HG02973 (cell line): ENCODE measurements around the gene ZC3H15.
A peak's percentile ranks its signal among the peaks of the same experiment; 100 is the strongest.
"Not testable (repeated sequence)": the region's sequence is repeated elsewhere in the genome, so short reads cannot be mapped to it uniquely, and the experiment has no call there.

Source experiments
- ATAC-seq: cut with Tn5 transposase; IDR thresholded peaks from one replicate; pipeline ENCODE4 v1.9.1; 2021; ENCODE audit warnings: moderate library complexity; ENCODE audit not compliant: unreplicated experiment

The ZC3H15 gene

DNA sequence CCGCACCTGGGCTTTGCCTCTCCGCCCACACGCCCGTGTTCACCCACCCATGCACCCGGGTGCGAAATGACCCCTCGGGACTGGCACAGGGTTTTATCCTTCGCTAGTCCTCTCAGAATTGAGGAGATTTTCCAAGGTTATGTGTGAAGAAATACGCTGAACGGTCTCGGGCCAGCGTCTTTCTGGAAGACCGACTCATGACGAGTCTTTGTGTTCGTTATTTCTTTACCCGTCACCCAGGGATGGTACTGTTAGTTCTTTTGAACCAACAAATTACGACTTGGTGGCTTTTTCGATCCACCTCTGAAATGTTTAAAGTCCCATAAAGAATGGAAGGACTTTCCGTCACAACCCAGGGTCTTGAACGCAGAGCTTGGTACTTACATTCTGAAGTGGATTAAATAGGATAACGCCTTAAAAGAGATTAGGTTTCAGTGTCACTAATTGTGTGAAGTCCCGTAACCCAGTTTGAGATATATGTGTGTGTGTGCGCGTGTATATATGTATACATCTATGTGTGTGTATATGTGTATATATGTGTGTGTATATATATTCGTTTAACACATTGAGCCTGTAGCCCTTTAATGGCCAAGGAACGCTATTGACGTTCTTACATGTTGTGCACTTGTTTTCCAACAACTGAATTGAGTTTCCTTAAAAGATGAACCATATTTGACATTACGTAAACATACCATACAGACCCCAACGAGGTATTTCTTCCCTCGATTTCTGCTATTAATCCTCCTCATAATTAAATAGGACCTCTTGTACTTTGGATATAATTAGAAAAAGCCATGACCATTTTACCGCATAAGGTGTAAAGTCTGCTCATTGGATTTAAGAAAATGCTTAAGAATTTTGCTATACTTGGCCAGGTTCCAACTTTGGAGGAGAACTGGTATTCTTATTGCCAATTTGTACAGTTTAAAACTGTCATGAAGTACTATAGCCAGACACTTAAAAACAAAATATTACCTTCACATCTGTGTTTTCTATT is 889 bp downstream of the ZC3H15 start:
- ATAC-seq, result peak; percentile 0

DNA sequence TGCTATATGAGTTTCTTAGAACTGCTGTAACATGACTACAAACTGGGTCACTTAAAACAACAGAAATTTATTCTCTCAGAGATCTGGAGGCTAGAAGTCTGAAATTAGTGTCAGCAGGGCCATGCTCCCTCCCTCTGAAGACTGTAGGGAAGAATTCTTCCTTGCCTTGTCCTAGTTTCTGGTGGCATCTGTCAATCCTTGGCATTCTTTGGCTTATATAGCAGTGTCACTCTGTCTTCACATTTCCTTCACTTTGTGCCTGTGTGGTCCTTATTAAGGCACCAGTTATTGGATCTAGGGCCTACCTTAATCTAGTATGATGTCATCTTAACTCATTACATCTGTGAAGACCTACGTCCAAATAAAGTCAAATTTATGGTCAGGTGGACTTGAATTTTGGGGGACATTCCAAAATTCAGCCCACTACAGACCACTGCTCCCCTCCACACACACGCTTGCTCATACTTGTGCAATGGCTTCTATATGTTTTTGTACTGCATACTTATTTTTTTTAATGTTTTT is 7.6 kb downstream of the ZC3H15 start:
- no peak for ATAC-seq

DNA sequence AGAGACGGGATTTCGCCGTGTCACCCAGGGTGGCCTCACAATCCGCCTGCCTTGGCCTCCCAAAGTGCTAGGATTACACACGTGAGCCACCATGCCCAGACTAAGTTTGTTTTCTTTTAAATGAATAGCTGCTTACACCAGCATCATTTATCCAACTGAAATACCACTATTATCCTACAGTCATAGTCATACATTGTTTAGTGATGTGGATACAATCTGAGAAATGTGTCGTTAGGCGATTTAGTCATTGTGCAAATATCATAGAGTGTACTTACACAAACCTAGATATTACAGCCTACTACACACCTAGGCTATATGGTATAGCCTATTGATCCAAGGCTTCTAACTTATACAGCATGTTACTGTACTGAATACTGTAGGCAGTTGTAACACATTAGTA is 10.3 kb downstream of the ZC3H15 start:
- no peak for ATAC-seq

- ATAC-seq, result no peak
Observed at GRCh38 chr2:186497928-186498327, 11.9 kb downstream of the ZC3H15 start.

- ATAC-seq, result no peak
Observed at GRCh38 chr2:186498834-186499233, 12.8 kb downstream of the ZC3H15 start.

DNA sequence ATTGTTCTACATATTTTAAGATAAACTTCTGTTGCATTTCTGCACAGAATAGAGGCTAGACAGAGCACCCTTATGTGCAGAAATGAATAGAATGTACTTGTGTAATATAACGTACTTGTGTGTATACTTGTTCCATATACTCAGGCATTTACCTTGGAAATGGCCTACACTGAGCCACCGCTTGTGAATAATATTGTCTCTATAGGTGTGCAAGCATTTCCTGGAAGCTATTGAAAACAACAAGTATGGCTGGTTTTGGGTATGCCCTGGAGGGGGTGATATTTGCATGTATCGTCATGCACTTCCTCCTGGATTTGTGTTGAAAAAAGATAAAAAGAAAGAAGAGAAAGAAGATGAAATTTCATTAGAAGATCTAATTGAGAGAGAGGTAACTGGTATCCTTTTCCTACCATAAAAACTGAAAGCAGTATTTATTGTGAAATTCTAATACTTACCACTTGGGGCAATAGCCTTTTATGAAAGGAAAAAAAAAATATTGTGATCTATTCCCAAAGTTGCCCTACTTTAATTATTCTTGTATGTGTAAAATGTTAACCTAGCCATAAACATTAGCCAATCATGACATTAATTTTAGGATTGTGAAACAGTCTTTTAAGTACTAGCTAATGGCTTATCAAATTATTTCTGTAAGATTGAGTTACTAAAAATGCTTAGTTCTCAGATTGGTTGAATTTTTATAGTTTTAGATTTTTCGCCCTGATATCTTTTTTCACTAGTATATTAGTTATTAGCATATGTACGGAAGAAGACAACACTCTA is 18.0 kb downstream of the ZC3H15 start:
- ATAC-seq, result peak; percentile 54

DNA sequence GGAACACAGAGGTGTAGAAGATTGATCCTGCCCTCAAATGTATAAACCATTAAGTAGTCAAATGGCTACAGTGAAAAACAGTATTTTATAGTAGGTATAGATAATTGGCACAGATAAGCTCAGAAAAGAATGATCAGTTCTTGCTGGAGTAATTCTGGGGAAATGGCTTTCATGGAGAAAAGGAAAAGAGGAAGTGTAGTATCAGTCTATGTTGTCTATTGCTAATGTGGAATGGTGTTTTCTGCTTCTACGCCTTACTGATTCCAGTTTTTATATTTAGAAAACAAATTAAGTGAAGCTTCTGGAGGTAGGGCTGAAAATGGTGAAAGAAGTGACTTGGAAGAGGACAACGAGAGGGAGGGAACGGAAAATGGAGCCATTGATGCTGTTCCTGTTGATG is 22.2 kb downstream of the ZC3H15 start:
- no peak for ATAC-seq

DNA sequence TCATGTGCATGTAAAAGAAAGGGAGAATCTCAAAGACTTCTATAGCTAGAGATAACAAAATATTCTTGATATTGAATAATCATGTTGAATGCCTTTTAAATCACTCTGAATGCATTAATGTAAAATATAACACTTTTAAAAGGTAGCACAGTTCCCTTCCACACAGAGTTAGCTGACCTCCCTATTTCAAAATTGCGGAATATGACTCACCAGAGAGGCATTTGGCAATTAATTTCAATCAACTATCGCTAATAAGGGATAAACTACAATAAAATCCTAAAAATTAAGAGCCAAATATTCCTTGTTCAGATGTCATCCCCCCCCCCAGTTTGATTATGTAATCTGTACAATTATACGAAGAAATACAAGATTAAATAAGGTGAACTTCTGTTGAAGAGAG is 29.3 kb downstream of the ZC3H15 start:
- no peak for ATAC-seq

DNA sequence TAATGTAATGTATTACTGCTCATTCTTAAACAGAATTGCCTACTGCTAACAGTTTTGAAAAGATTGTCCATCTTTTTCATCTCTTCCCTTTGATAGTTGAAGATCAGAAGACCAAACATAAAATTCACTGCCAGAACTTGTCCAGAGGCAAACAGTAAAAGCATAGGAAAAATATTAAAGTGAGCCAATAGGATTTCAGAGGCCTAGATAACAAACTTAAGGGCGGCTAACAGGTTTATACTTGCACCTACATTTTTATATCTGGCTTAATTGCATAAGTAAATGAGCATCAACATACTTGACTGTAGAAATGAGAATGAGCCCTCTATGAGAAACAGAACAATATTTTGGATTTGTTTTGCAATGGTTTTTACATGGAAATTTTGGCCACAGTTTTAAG is 30.3 kb downstream of the ZC3H15 start:
- no peak for ATAC-seq

GRCh38 chr2:186517090-186517489 is 31.0 kb downstream of the ZC3H15 start:
- no peak for ATAC-seq

DNA sequence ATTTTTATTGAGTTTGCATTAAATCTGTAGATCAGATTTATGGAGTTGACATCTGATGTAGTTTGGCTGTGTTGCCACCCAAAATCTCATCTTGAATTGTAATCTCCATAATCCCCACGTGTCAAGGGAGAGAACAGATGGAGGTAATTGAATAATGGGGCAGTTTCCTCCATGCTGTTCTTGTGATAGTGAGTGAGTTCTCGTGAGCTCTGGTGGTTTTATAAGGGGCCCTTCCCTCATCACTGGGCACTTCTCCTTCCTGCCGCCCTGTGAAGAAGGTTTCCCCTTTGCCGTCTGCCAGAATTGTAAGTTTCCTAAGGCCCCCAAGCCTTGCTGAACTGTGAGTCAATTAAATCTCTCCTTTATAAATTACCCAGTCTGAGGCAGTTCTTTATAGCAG is 32.2 kb downstream of the ZC3H15 start:
- ATAC-seq, result no peak

DNA sequence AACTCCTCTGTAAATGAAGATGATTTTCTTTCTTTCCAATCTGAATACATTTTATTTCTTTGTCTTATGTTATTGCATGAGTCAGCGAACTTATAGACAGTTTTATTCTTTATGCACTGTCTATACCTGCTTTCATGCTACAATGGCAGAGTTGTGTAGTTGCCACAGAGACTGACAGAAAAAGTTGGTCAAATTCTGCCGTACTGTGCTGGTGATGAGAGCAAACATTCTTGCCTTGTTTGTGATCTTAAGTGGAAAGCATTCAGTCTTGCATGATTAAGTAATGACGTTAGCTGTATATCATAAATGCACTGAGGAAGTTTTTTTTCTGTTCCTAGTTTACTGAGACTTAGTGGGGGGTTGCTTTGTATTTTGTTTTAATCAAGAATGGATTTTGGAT is 32.9 kb downstream of the ZC3H15 start:
- no peak for ATAC-seq

DNA sequence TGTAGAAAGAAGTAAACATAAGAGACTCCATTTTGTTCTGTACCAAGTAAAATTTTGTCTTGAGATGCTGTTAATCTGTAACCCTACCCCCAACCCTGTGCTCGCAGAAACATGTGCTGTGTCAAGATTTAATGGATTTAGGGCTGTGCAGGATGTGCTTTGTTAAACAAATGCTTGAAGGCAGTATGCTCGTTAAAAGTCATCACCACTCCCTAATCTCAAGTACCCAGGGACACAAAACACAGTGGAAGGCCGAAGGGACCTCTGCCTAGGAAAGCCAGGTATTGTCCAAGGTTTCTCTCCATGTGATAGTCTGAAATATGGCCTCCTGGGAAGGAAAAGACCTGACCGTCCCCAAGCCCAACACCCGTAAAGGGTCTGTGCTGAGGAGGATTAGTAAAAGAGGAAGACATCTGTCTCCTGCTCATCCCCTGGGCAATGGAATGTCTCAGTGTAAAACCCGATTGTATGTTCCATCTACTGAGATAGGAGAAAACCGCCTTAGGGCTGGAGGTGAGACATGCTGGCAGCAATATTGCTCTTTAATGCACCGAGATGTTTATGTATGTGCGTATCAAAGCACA is 35.6 kb downstream of the ZC3H15 start:
- ATAC-seq, result not testable (repeated sequence)

- no peak for ATAC-seq
Observed at GRCh38 chr2:186522450-186522849, 36.4 kb downstream of the ZC3H15 start.

DNA sequence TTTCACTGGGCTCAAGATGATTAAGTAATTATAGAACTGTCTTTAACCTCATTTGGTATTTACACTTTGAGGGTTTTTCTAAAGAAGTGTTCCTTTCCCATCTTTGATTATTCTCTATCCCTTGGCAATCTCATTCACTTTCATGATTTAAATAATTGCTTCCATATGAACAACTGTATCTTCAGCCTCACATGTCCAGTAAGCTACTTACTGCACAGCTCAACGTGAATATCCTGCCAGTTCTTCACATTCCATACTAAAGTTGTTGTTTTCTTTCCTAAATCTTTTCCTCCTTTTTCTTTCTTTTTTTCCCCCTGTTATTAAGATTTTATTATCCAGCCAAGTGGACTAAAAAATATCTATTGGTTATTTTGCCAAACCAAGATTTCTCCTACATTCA is 37.7 kb downstream of the ZC3H15 start:
- ATAC-seq, result no peak

- ATAC-seq, result no peak
Observed at GRCh38 chr2:186526281-186526680, 40.2 kb downstream of the ZC3H15 start.

DNA sequence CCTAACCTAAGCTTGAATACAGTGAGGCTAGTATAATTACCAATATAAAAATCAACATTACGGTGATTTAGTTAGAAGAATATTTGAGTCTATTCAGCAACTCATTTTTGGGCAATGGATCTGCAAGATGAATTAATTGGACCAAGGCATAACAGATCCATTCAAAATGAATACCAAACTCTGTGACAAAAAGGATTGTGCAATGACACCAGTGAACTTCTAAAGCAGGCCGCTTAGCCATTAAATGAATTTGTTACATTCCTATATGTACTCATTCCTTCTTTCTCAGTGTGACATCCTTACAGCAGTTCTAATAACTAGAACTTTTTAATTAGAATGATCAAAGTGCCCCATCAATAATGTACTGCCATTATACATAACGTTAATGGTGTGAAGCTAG is 44.3 kb downstream of the ZC3H15 start:
- ATAC-seq, result no peak

GRCh38 chr2:186531257-186531775 is 45.3 kb downstream of the ZC3H15 start:
- no peak for ATAC-seq

GRCh38 chr2:186532891-186533290 is 46.8 kb downstream of the ZC3H15 start:
- ATAC-seq, result no peak

DNA sequence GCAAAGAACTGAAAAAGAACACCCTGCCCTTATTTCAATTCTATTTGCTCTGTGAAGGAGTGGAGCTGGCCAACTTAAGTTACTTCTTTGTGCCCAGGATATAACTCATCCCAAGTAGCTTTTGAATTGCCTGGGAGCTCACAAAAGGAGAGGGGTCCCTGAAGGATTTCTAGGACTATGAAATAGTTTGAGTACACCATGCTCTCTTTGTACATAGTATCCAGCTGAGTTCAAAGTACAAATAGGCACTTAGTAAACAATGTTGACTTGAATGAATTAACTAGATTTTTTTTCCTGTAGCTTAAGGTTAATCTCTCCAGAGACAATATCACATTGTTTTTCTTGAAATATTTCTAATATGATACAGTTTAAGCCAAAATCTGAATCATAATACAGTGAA is 47.7 kb downstream of the ZC3H15 start:
- ATAC-seq, result no peak

DNA sequence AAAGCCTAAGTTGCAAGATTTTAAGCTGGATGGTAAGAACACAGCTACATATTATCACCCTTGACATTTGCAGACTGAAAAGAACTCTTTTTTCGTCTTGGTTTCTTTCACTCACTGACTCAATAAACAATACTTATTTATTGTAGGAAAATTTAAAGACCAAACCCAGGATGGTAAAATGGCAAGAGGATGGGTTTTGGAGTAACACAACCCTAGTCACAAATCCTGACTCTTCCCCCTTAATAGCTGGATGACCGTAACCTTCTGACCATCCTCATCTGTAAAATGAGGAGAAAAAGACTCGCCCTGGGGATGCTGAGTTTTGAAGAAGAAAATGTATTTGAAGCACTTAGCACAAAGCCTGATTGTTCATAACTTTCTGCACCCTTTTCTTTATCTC is 48.3 kb downstream of the ZC3H15 start:
- ATAC-seq, result no peak
